D721Med (cell line): Measurements from ENCODE around the gene STAP1.
"Not testable (repeated sequence)": the region's sequence is repeated elsewhere in the genome, so short reads cannot be mapped to it uniquely, and the experiment has no call there.

Source experiments
- DNase-seq: peaks from one replicate; pipeline ENCODE4 v3.0.0; 2011; ENCODE audit warnings: low spot score; ENCODE audit not compliant: insufficient read length
- FAIRE-seq: peaks from 2 replicates; lab custom pipeline; 2011; peaks lifted over from hg19 to GRCh38; lab: Jason Lieb, UNC
- CTCF ChIP-seq: IDR thresholded peaks from 2 replicates; pipeline ENCODE4 v1.5.1; 2012; ENCODE audit warnings: mild to moderate bottlenecking, control low read depth; ENCODE audit not compliant: insufficient read depth; ENCODE audit errors: missing control alignments

The STAP1 gene

GRCh38 chr4:67558493-67558892 lies at the start of gene STAP1:
Gene STAP1 (plus strand): TSS chr4:67558727. CDS start chr4:67558810, 83 bp downstream.
- FAIRE-seq, result peak; percentile 44
- no peak for DNase-seq
- no peak for TF ChIP-seq CTCF

GRCh38 chr4:67512501-67512900 lies 46.0 kb upstream of the STAP1 start:
- no peak for TF ChIP-seq CTCF
- DNase-seq, result no peak
- FAIRE-seq, result no peak

GRCh38 chr4:67520141-67520540 lies 38.4 kb upstream of the STAP1 start:
- TF ChIP-seq CTCF, result no peak
- FAIRE-seq (no peak), DNase-seq (no peak)

- DNase-seq (no peak), FAIRE-seq (no peak)
- TF ChIP-seq CTCF, result no peak
Observed at GRCh38 chr4:67521506-67521905, 37.0 kb upstream of the STAP1 start.

- FAIRE-seq (no peak), DNase-seq (no peak)
- no peak for TF ChIP-seq CTCF
Observed at GRCh38 chr4:67522230-67522629, 36.3 kb upstream of the STAP1 start.

GRCh38 chr4:67522851-67523671 lies 35.5 kb upstream of the STAP1 start:
- FAIRE-seq (no peak), DNase-seq (no peak)
- TF ChIP-seq CTCF, result no peak

- not testable (repeated sequence) for FAIRE-seq, DNase-seq
Observed at GRCh38 chr4:67524140-67524539, 34.4 kb upstream of the STAP1 start.
